A549 (cell line): ENCODE measurements around the gene IFT88. TPM values are rescaled to one million over a fixed set of nuclear protein-coding genes. Genes with fewer than 3 reads are reported as not detected.
A peak's percentile ranks its signal among the peaks of the same experiment; 100 is the strongest.

Experiments
- ATAC-seq, 2 experiments: fragments of 200-7000 bp in 1 of 2; fragments of >200 bp in 1 of 2; cut with Nextera tagmentation in 1 of 2; cut with Tn5 transposase in 1 of 2; 3 replicates each; pipeline versions ENCODE4 v1.8.0 to v1.9.1; 2018 to 2020; ENCODE audit warnings: mild to moderate bottlenecking in 1 of 2, moderate library complexity in 1 of 2
- CTCF ChIA-PET: fragments of 300-600 bp; sonication (Branson Sonifier 250); formaldehyde crosslinking; extraction: SDS; loops from one replicate; lab custom pipeline; 2021; ENCODE audit warnings: antibody characterized with exemption, inconsistent platforms; lab: Yijun Ruan, JAX
- POLR2A ChIA-PET: fragments of 350-600 bp; formaldehyde crosslinking; extraction: SDS; loops from one replicate; lab custom pipeline; 2021; ENCODE audit warnings: antibody characterized with exemption, inconsistent platforms; lab: Yijun Ruan, JAX
- DNase-seq, 2 experiments: peaks; one replicate each; pipeline versions ENCODE4 v3.0.0 to v3.0.0-alpha.2; 2011 to 2016; ENCODE audit warnings: low read depth in 1 of 2, low spot score in 1 of 2
- FAIRE-seq: peaks from 2 replicates; lab custom pipeline; 2011; peaks lifted over from hg19 to GRCh38; lab: Jason Lieb, UNC
- H3K27ac ChIP-seq, 2 experiments: fragments of >200 bp; sonication (Bioruptor Twin); formaldehyde crosslinking; 3 replicates each; pipeline ENCODE4 v1.5.1; 2016 to 2017
- H3K4me1 ChIP-seq: fragments of >200 bp; sonication (Bioruptor Twin); formaldehyde crosslinking; 3 replicates; pipeline ENCODE4 v1.6.1; 2016
- H3K4me2 ChIP-seq: fragments of >200 bp; sonication (Bioruptor Twin); formaldehyde crosslinking; 3 replicates; pipeline ENCODE4 v1.6.1; 2016
- H3K4me3 ChIP-seq: fragments of >200 bp; sonication (Bioruptor Twin); formaldehyde crosslinking; 3 replicates; pipeline ENCODE4 v1.5.1; 2016
- H3K9me3 ChIP-seq: fragments of >200 bp; sonication (Bioruptor Twin); formaldehyde crosslinking; 3 replicates; pipeline ENCODE4 v1.6.1; 2016
- BHLHE40 ChIP-seq: IDR thresholded peaks from 2 replicates; pipeline ENCODE4 v1.6.1; 2012; ENCODE audit warnings: low read depth, low read length, inconsistent platforms
- CBX8 ChIP-seq: fragments of 200-600 bp; sonication (generic); IDR thresholded peaks from 2 replicates; pipeline ENCODE4 v1.6.1; 2016
- CEBPB ChIP-seq, 2 experiments: fragments of >200 bp in 1 of 2; sonication (Bioruptor Twin) in 1 of 2; formaldehyde crosslinking in 1 of 2; IDR thresholded peaks; 2 replicates each; pipeline ENCODE4 v1.6.1; 2012 to 2016
- CTCF ChIP-seq: fragments of >200 bp; sonication (Bioruptor Twin); formaldehyde crosslinking; IDR thresholded peaks from 3 replicates; pipeline ENCODE4 v1.5.1; 2016
- EHF ChIP-seq: fragments of 250-450 bp; sonication (Bioruptor Pico); IDR thresholded peaks from 2 replicates; pipeline ENCODE4 v1.5.0; 2020; ENCODE audit warnings: mild to moderate bottlenecking
- EHMT2 ChIP-seq: fragments of 200-600 bp; sonication (generic); IDR thresholded peaks from 2 replicates; pipeline ENCODE4 v1.6.1; 2016; ENCODE audit warnings: antibody characterized with exemption, low read depth, mild to moderate bottlenecking, moderate library complexity
- EP300 ChIP-seq, 2 experiments: fragments of >200 bp; sonication (Bioruptor Twin); formaldehyde crosslinking; IDR thresholded peaks; 2 replicates in 1 of 2; 3 replicates in 1 of 2; pipeline ENCODE4 v1.6.1; 2016 to 2017
- FOSL2 ChIP-seq, 2 experiments: fragments of 450-650 bp in 1 of 2; fragments of >200 bp in 1 of 2; sonication (Bioruptor Twin) in 1 of 2; formaldehyde crosslinking; IDR thresholded peaks; 2 replicates each; pipeline versions ENCODE4 v1.5.0 to v1.6.1; 2016 to 2020; ENCODE audit warnings: mild to moderate bottlenecking in 1 of 2, moderate library complexity in 1 of 2
- FOXS1 ChIP-seq: fragments of 250-450 bp; sonication (Bioruptor Pico); IDR thresholded peaks from 2 replicates; pipeline ENCODE4 v1.5.0; 2020; ENCODE audit warnings: mild to moderate bottlenecking, moderate library complexity
- GATA3 ChIP-seq: IDR thresholded peaks from 2 replicates; pipeline ENCODE4 v1.6.1; 2012; ENCODE audit warnings: borderline replicate concordance
- HMGXB4 ChIP-seq: fragments of 250-450 bp; sonication (Bioruptor Pico); IDR thresholded peaks from 2 replicates; pipeline ENCODE4 v1.5.0; 2021; ENCODE audit warnings: mild to moderate bottlenecking, moderate library complexity, borderline replicate concordance
- HOXA7 ChIP-seq: fragments of 250-450 bp; sonication (Bioruptor Pico); IDR thresholded peaks from 2 replicates; pipeline ENCODE4 v1.5.0; 2020; ENCODE audit warnings: mild to moderate bottlenecking, moderate library complexity
- HOXB5 ChIP-seq: fragments of 250-450 bp; sonication (Bioruptor Pico); IDR thresholded peaks from 2 replicates; pipeline ENCODE4 v1.5.0; 2020; ENCODE audit warnings: mild to moderate bottlenecking, moderate library complexity
- MAFK ChIP-seq: fragments of 450-650 bp; IDR thresholded peaks from 2 replicates; pipeline ENCODE4 v1.6.1; 2014; ENCODE audit not compliant: partially characterized antibody
- NFE2L2 ChIP-seq: fragments of 150-350 bp; conservative IDR thresholded peaks from 2 replicates; pipeline ENCODE4 v1.6.1; 2014; ENCODE audit warnings: low read length
- NR3C1 ChIP-seq: fragments of >200 bp; sonication (Bioruptor Twin); formaldehyde crosslinking; IDR thresholded peaks from 3 replicates; pipeline ENCODE4 v1.6.1; 2017
- PHF8 ChIP-seq: fragments of 200-600 bp; sonication (generic); IDR thresholded peaks from 2 replicates; pipeline ENCODE4 v1.6.1; 2016; ENCODE audit warnings: low read depth, mild to moderate bottlenecking, antibody characterized with exemption, moderate library complexity, borderline replicate concordance
- POLR2AphosphoS2 ChIP-seq: conservative IDR thresholded peaks from 2 replicates; pipeline ENCODE4 v1.6.1; 2012; ENCODE audit warnings: low read length, improper control_type of control experiment, inconsistent platforms
- RAD21 ChIP-seq, 2 experiments: fragments of >200 bp in 1 of 2; sonication (Bioruptor Twin) in 1 of 2; formaldehyde crosslinking in 1 of 2; IDR thresholded peaks in 1 of 2; conservative IDR thresholded peaks in 1 of 2; 2 replicates in 1 of 2; 3 replicates in 1 of 2; pipeline ENCODE4 v1.6.1; 2012 to 2018; ENCODE audit warnings: inconsistent platforms in 1 of 2
- RNF2 ChIP-seq: fragments of 200-600 bp; sonication (generic); IDR thresholded peaks from 2 replicates; pipeline ENCODE4 v1.6.1; 2016; ENCODE audit warnings: low read depth, mild to moderate bottlenecking, antibody characterized with exemption, moderate library complexity, borderline replicate concordance
- SREBF2 ChIP-seq: fragments of 450-650 bp; IDR thresholded peaks from 2 replicates; pipeline ENCODE4 v1.6.1; 2014; ENCODE audit warnings: mild to moderate bottlenecking, moderate library complexity
- ZC3H11A ChIP-seq: fragments of 450-650 bp; IDR thresholded peaks from 2 replicates; pipeline ENCODE4 v1.6.1; 2014; ENCODE audit warnings: antibody characterized with exemption, mild to moderate bottlenecking
- ZFP36 ChIP-seq: fragments of 450-650 bp; IDR thresholded peaks from 2 replicates; pipeline ENCODE4 v1.6.1; 2014; ENCODE audit warnings: borderline replicate concordance; ENCODE audit not compliant: partially characterized antibody
- ZSCAN20 ChIP-seq: fragments of 250-450 bp; sonication (Bioruptor Pico); IDR thresholded peaks from 2 replicates; pipeline ENCODE4 v1.8.0; 2022; ENCODE audit warnings: mild to moderate bottlenecking, moderate library complexity
- WGBS: methylation state at CpG from one replicate; pipeline ENCODE4 v1.1.6; 2017; ENCODE audit errors: missing lambda C conversion rate; 5-methylcytosine and 5-hydroxymethylcytosine counted together
- polyA plus RNA-seq, 4 experiments: library from polyadenylated mRNA; depleted of rRNA in 3 of 4; stranded (reverse); fragments of >200 nt; fragmentation: RNase III in 1 of 4; extraction: RNeasy Plus Mini Kit Qiagen cat#74134 plus additional on column Dnase treatment in 1 of 4; gene quantifications; 2 replicates in 3 of 4; 3 replicates in 1 of 4; pipeline ENCODE4 v1.2.3, GENCODE V29; 2011 to 2017

The IFT88 gene
- polyA plus RNA-seq, 2 of the 4 experiments (the other 2 are of a cell fraction) = 13.2 to 19.1 TPM

- ChIA-PET POLR2A (no interaction called here), CTCF (no interaction called here)
- H3K27ac ChIP-seq = no peak overlapping the region
- TF ChIP-seq HOXA7 (CRISPR knock-in tag) (no peak), SREBF2 (no peak), NR3C1 (no peak), HMGXB4 (CRISPR knock-in tag) (no peak), FOSL2 (IDR thresholded peaks at IDR 0.05) (no peak), FOSL2 (CRISPR knock-in tag; IDR thresholded peaks at IDR 0.05) (no peak), HOXB5 (no peak), PHF8 (no peak), CBX8 (no peak), GATA3 (no peak), POLR2AphosphoS2 (no peak), CEBPB (IDR thresholded peaks at IDR 0.05) (no peak), FOXS1 (CRISPR knock-in tag) (no peak), BHLHE40 (no peak), ZC3H11A (no peak), EP300 (IDR thresholded peaks at IDR 0.05) (no peak)
- H3K9me3 ChIP-seq = no peaks in the 10 kb centered on the region
- ATAC-seq = no peak
- no peak for DNase-seq
- H3K4me3 ChIP-seq = no peak overlapping the region
- no peak overlapping the region for H3K4me2 ChIP-seq
- H3K4me1 ChIP-seq = peaks cover 11% of the 10 kb centered on the region; the same call in 2 of the 3 replicates
- WGBS = 95% methylated on average over 1 of the region's 1 CpG
- FAIRE-seq = no peak
These were observed 20.4 kb upstream of the IFT88 start for GRCh38 chr13:20546556-20546955.

GRCh38 chr13:20547479-20547908, 19.5 kb upstream of the IFT88 start:
- ATAC-seq = peak in 1 of 2 experiments; percentile 46; a peak in 3 of 6 replicates
- ChIA-PET POLR2A (no interaction called here), CTCF (no interaction called here)
- peaks cover 11% of the 10 kb centered on the region; the same call in 2 of the 3 replicates for H3K4me1 ChIP-seq
- H3K9me3 ChIP-seq = no peaks in the 10 kb centered on the region
- FAIRE-seq = no peak
- no peak for TF ChIP-seq PHF8
- no peak for TF ChIP-seq CTCF
- no peak for TF ChIP-seq ZC3H11A
- no peak for TF ChIP-seq NFE2L2
- no peak for TF ChIP-seq EHMT2
- no peak for TF ChIP-seq HOXB5
- TF ChIP-seq RAD21 (conservative IDR thresholded peaks at IDR 0.05 in 1 of 2, IDR thresholded peaks at IDR 0.05 in 1 of 2) = no peak
- TF ChIP-seq RNF2 = no peak
- DNase-seq = peak in 1 of 2 experiments; percentile 43
- 50% methylated on average over 4 of the region's 4 CpGs for WGBS
- no peak overlapping the region for H3K4me3 ChIP-seq
- 0 out of 6 replicates have a peak overlapping the region, but pooled peaks of 1 of the 2 experiments have one; percentile 18 for H3K27ac ChIP-seq
- H3K4me2 ChIP-seq = peak overlapping the region; percentile 44; the same call in 2 of the 3 replicates

GRCh38 chr13:20550799-20551198, 16.2 kb upstream of the IFT88 start:
- DNase-seq = no peak
- no peak for FAIRE-seq
- 56% methylated on average over 5 of the region's 5 CpGs for WGBS
- TF ChIP-seq MAFK (no peak), EP300 (IDR thresholded peaks at IDR 0.05) (no peak), ZSCAN20 (CRISPR knock-in tag) (no peak), ZFP36 (no peak), EHF (CRISPR knock-in tag) (no peak)
- ATAC-seq = no peak
- Histone ChIP-seq H3K9me3 (no peaks in the 10 kb centered on the region), H3K4me2 (no peak overlapping the region), H3K27ac (no peak overlapping the region), H3K4me1 (peaks cover 11% of the 10 kb centered on the region; the same call in 2 of the 3 replicates), H3K4me3 (no peak overlapping the region)
- POLR2A ChIA-PET = no interaction called here
- CTCF ChIA-PET = interaction anchor here (0.7 kb wide), 1 partner anchor 371 kb away, joined by 3 read pairs; no protein-coding TSS in a partner anchor
